Natural killer cell treated with Interleukin-12 subunit alpha and Interleukin-12 subunit beta and Interleukin-15 and Interleukin-18, amount 100 ng/mL, for 72 hours (primary cell): ENCODE measurements around the gene SLAMF6. TPM values are rescaled to one million over a fixed set of nuclear protein-coding genes. Genes with fewer than 3 reads are reported as not detected.
"Not testable (repeated sequence)": the region's sequence is repeated elsewhere in the genome, so short reads cannot be mapped to it uniquely, and the experiment has no call there.

Experiments used
- ATAC-seq, 2 donors: fragments of 150-1000 bp; cut with Tn5 transposase in 1 of 2; sonication (Bioruptor Pico), chemical (Tn5 transposase) in 1 of 2; 2 replicates each; pipeline ENCODE4 v1.10.0; 2021
- DNase-seq: peaks from one replicate; pipeline ENCODE4 v3.0.0; 2022; ENCODE audit warnings: low spot score
- H3K27ac Mint-ChIP-seq, 2 donors: 1 replicate in 1 of 2; 2 replicates in 1 of 2; pipeline ENCODE4 v1.8.0; 2022; ENCODE audit warnings: mixed read lengths in 2 of 2, mild to moderate bottlenecking in 1 of 2, moderate library complexity in 1 of 2
- H3K27me3 Mint-ChIP-seq, 2 donors: 1 replicate in 1 of 2; 2 replicates in 1 of 2; pipeline ENCODE4 v1.8.0; 2022; ENCODE audit warnings: mixed read lengths in 2 of 2
- H3K36me3 Mint-ChIP-seq: one replicate; pipeline ENCODE4 v1.8.0; 2022; ENCODE audit warnings: mixed read lengths
- H3K4me1 Mint-ChIP-seq, 2 donors: 1 replicate in 1 of 2; 2 replicates in 1 of 2; pipeline ENCODE4 v1.8.0; 2022; ENCODE audit warnings: low read depth in 2 of 2, mixed read lengths in 2 of 2, mild to moderate bottlenecking in 1 of 2
- H3K4me3 Mint-ChIP-seq: one replicate; pipeline ENCODE4 v1.8.0; 2022; ENCODE audit warnings: mixed read lengths
- H3K9me3 Mint-ChIP-seq: 2 replicates; pipeline ENCODE4 v1.8.0; 2022; ENCODE audit warnings: mixed read lengths
- total RNA-seq, 2 donors: library from RNA; stranded (reverse); gene quantifications; one replicate each; pipeline ENCODE4 v1.2.3, GENCODE V29; 2022

The SLAMF6 gene
- total RNA-seq, 2 donors from 2014 or later, result 10.9 to 17.7 TPM

DNA sequence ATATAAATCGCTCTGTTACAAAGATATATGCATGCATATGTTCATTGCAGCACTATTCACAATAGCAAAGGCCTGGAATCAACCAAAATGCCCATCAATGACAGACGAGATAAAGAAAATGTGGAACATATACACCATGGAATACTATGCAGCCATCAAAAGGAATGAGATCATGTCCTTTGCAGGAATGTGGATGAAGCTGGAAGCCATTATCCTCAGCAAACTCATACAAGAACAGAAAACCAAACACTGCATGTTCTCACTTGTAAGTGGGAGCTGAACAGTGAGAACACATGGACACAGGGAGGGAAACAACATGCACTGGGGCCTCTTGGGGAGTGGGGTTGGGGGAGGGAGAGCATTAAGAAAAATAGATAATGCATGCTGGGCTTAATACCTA is 5.5 kb downstream of the SLAMF6 start:
- ATAC-seq, result not testable (repeated sequence)

GRCh38 chr1:160515908-160516307 is 7.1 kb downstream of the SLAMF6 start:
- Mint-ChIP-seq H3K27ac (peak overlapping the region; percentile 67 to 85), H3K4me3 (peak overlapping the region; percentile 71), H3K4me1 (peaks cover 69 to 76% of the 10 kb centered on the region in 2 donors), H3K36me3 (peaks cover 27% of the 10 kb centered on the region)
- H3K9me3 Mint-ChIP-seq, DNase-seq, ATAC-seq, H3K27me3 Mint-ChIP-seq: not testable (repeated sequence)

More for the DNA sequence above, 5.5 kb downstream of the SLAMF6 start:
- H3K4me3 Mint-ChIP-seq, H3K27me3 Mint-ChIP-seq, H3K9me3 Mint-ChIP-seq, DNase-seq: not testable (repeated sequence)
- peak overlapping the region in 1 of 2 donors; percentile 85 for H3K27ac Mint-ChIP-seq
- peaks cover 83 to 90% of the 10 kb centered on the region in 2 donors for H3K4me1 Mint-ChIP-seq
- H3K36me3 Mint-ChIP-seq, result peaks cover 25% of the 10 kb centered on the region

GRCh38 chr1:160504651-160505050 is 18.4 kb downstream of the SLAMF6 start:
- no peak for DNase-seq
- peaks cover 48 to 51% of the 10 kb centered on the region in 2 donors for H3K4me1 Mint-ChIP-seq
- no peak for ATAC-seq
- H3K36me3 Mint-ChIP-seq, result peaks cover 56% of the 10 kb centered on the region
- H3K27ac Mint-ChIP-seq, result peak overlapping the region; percentile 25 to 74
- peaks cover 15% of the 10 kb centered on the region for H3K9me3 Mint-ChIP-seq
- H3K4me3 Mint-ChIP-seq, result no peak overlapping the region
- H3K27me3 Mint-ChIP-seq, result no peaks in the 10 kb centered on the region

GRCh38 chr1:160503087-160503486 is 20.0 kb downstream of the SLAMF6 start:
- Mint-ChIP-seq H3K27me3 (no peaks in the 10 kb centered on the region), H3K4me3 (no peak overlapping the region), H3K27ac (peak overlapping the region; percentile 5 to 74), H3K9me3 (peaks cover 20% of the 10 kb centered on the region), H3K4me1 (peaks cover 51 to 56% of the 10 kb centered on the region in 2 donors), H3K36me3 (peaks cover 59% of the 10 kb centered on the region)
- DNase-seq (no peak), ATAC-seq (no peak)

- ATAC-seq, result no peak
- Mint-ChIP-seq H3K27me3 (no peaks in the 10 kb centered on the region), H3K9me3 (peaks cover 7% of the 10 kb centered on the region), H3K36me3 (peaks cover 32% of the 10 kb centered on the region), H3K27ac (peak overlapping the region in 1 of 2 donors; percentile 84), H3K4me3 (no peak overlapping the region), H3K4me1 (peaks cover 48% of the 10 kb centered on the region in 2 donors)
- DNase-seq, result no peak
Observed at GRCh38 chr1:160500321-160500990, 22.6 kb downstream of the SLAMF6 start.

GRCh38 chr1:160499631-160500030 is 23.4 kb downstream of the SLAMF6 start:
- Mint-ChIP-seq H3K9me3 (peaks cover 7% of the 10 kb centered on the region), H3K36me3 (peaks cover 33% of the 10 kb centered on the region), H3K27me3 (no peaks in the 10 kb centered on the region), H3K4me1 (peaks cover 45 to 47% of the 10 kb centered on the region in 2 donors), H3K4me3 (no peak overlapping the region), H3K27ac (peak overlapping the region in 1 of 2 donors; percentile 84)
- DNase-seq (no peak), ATAC-seq (no peak)

DNA sequence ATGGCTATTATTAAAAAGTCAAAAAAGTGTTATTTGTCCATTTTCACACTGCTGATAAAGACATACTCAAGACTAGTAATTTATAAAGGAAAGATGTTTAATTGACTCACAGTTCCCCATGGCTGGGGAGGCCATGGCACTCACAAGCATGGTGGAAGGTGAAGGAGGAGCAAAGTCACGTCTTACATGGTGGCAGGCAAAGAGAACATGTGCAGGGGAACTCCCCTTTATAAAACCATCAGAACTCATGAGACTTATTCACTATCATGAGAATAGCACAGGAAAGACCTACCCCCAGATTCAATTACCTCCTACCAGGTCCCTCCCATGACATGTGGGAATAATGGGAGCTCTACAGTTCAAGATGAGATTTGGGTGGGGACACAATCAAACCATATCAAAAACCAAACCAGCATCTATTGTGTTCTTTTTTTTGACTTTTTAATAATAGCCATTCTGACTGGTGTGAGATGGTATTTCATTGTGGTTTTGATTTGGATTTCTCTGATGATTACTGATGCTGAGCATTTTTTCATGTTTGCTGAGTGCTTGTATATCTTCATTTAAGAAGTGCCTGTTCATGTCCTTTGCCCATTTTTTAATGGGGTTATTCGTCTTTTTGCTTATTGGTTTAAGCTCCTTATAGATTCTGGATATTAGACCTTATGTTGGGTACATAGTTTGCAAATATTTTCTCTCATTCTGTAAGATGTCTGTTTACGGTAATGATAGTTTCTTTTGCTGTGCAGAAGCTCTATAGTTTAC is 24.6 kb downstream of the SLAMF6 start:
- H3K9me3 Mint-ChIP-seq, H3K4me3 Mint-ChIP-seq, H3K27me3 Mint-ChIP-seq, DNase-seq, ATAC-seq: not testable (repeated sequence)
- Mint-ChIP-seq H3K4me1 (peaks cover 35 to 41% of the 10 kb centered on the region in 2 donors), H3K27ac (peak overlapping the region in 1 of 2 donors; percentile 12), H3K36me3 (peaks cover 34% of the 10 kb centered on the region)

DNA sequence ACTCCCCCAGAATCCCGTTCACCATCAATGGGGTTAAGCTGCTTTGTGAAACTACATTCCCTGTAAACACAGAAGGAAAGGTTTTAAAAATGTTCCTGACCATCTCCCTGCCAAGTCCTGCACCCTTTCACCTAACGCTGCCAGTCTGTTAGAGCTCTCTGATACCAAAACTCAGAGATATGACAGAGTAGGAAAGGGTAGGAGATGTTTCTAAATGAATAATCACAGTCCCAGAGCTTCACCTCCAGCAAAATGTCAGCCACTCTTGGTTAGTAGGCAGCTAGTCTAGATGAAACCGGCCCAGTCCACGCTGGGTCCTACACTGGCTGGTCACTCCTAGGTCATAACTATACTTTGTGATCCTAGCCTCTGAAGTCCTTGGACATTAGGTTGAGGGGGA is 26.7 kb downstream of the SLAMF6 start:
- Mint-ChIP-seq H3K9me3 (peaks cover 10% of the 10 kb centered on the region), H3K27ac (no peak overlapping the region), H3K4me1 (peaks cover 13 to 23% of the 10 kb centered on the region in 2 donors), H3K27me3 (no peaks in the 10 kb centered on the region), H3K4me3 (no peak overlapping the region), H3K36me3 (peaks cover 23% of the 10 kb centered on the region)
- DNase-seq (no peak), ATAC-seq (peak in 1 of 2 donors; percentile 31)

GRCh38 chr1:160494620-160495019 is 28.4 kb downstream of the SLAMF6 start:
- H3K4me3 Mint-ChIP-seq, result no peak overlapping the region
- ATAC-seq (no peak), DNase-seq (no peak)
- peaks cover 8% of the 10 kb centered on the region for H3K9me3 Mint-ChIP-seq
- peaks cover 5 to 19% of the 10 kb centered on the region in 2 donors for H3K4me1 Mint-ChIP-seq
- no peaks in the 10 kb centered on the region for H3K27me3 Mint-ChIP-seq
- H3K36me3 Mint-ChIP-seq, result peaks cover 28% of the 10 kb centered on the region
- H3K27ac Mint-ChIP-seq, result peak overlapping the region in 1 of 2 donors; percentile 42

GRCh38 chr1:160492617-160493016 is 30.4 kb downstream of the SLAMF6 start:
- H3K36me3 Mint-ChIP-seq, result peaks cover 15% of the 10 kb centered on the region
- H3K4me1 Mint-ChIP-seq, result peaks cover 0 to 14% of the 10 kb centered on the region in 2 donors

DNA sequence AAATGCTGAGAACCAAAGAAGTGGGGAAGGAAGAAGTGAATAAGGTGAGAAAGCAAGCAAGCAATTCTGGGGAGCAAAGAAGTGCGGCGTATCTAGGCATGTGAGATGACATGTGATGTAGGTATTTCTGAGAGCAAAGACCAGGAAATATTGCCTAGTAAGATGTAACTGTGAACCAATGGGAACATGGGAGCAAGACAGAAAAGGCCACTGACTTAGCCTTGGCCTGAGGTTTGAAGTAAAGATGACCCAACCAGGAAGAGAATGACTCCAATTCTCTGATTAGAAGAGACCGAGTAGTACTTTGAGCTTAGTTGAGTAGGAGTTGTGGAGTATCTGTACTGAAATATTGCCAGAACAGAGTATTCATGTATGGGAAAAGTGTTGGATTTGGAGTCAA is 31.1 kb downstream of the SLAMF6 start:
- Mint-ChIP-seq H3K27ac (no peak overlapping the region), H3K4me3 (no peak overlapping the region), H3K9me3 (peaks cover 3% of the 10 kb centered on the region), H3K4me1 (peaks cover 0 to 12% of the 10 kb centered on the region in 2 donors), H3K36me3 (peaks cover 15% of the 10 kb centered on the region), H3K27me3 (no peaks in the 10 kb centered on the region)
- DNase-seq, result no peak
- no peak for ATAC-seq

More at GRCh38 chr1:160492617-160493016, 30.4 kb downstream of the SLAMF6 start:
- Mint-ChIP-seq H3K27ac (no peak overlapping the region), H3K9me3 (peaks cover 3% of the 10 kb centered on the region), H3K27me3 (no peaks in the 10 kb centered on the region), H3K4me3 (no peak overlapping the region)
- DNase-seq (no peak), ATAC-seq (no peak)

GRCh38 chr1:160491017-160491416 is 32.0 kb downstream of the SLAMF6 start:
- Mint-ChIP-seq H3K4me3 (no peak overlapping the region), H3K4me1 (peaks cover 0 to 11% of the 10 kb centered on the region in 2 donors), H3K27me3 (no peaks in the 10 kb centered on the region), H3K36me3 (peaks cover 20% of the 10 kb centered on the region), H3K27ac (no peak overlapping the region), H3K9me3 (peaks cover 3% of the 10 kb centered on the region)
- ATAC-seq, result no peak
- DNase-seq, result no peak

GRCh38 chr1:160489513-160490261 is 33.4 kb downstream of the SLAMF6 start:
- DNase-seq (no peak), ATAC-seq (no peak)
- Mint-ChIP-seq H3K27ac (peak overlapping the region; percentile 54 to 73), H3K9me3 (peaks cover 3% of the 10 kb centered on the region), H3K36me3 (peaks cover 22% of the 10 kb centered on the region), H3K4me1 (peaks cover 4 to 14% of the 10 kb centered on the region in 2 donors), H3K4me3 (no peak overlapping the region), H3K27me3 (no peaks in the 10 kb centered on the region)
